Uterus (tissue), 2 donors: ENCODE results near the gene KLC1.
A peak's percentile ranks its signal among the peaks of the same experiment; 100 is the strongest.

ENCODE experiments used
- POLR2A ChIP-seq, 2 donors: fragments of 450-650 bp; IDR thresholded peaks; one replicate each; pipeline ENCODE4 v1.6.1; 2016; ENCODE audit warnings: antibody characterized with exemption in 2 of 2, mild to moderate bottlenecking in 1 of 2, moderate library complexity in 1 of 2
- TF ChIP-seq, protein P1 (sequence below), 4 experiments: fragments of 200-600 bp in 2 of 4; fragments of 450-650 bp in 2 of 4; sonication (generic) in 2 of 4; IDR thresholded peaks; one replicate each; pipeline ENCODE4 v1.5.1; 2016 to 2019; ENCODE audit warnings: antibody characterized with exemption in 4 of 4, mild to moderate bottlenecking in 2 of 4, moderate library complexity in 1 of 4

DNA sequence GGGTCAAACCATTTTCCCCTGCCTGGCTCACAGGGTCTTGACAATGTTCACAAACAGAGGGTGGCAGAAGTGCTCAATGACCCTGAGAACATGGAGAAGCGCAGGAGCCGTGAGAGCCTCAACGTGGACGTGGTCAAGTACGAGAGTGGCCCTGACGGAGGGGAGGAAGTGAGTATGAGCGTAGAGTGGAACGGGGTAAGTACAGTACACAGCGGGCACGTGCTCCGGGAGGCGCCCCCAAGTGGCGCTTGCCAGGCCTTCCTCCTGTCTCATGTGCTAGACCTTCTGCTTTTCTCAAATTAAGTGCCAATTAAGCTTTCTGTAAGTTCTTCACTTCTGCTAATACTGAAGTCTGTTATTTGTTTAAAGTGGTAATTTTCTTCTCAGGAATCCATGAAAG lies 50.3 kb downstream of the KLC1 start:
- TF ChIP-seq, protein P1, sequence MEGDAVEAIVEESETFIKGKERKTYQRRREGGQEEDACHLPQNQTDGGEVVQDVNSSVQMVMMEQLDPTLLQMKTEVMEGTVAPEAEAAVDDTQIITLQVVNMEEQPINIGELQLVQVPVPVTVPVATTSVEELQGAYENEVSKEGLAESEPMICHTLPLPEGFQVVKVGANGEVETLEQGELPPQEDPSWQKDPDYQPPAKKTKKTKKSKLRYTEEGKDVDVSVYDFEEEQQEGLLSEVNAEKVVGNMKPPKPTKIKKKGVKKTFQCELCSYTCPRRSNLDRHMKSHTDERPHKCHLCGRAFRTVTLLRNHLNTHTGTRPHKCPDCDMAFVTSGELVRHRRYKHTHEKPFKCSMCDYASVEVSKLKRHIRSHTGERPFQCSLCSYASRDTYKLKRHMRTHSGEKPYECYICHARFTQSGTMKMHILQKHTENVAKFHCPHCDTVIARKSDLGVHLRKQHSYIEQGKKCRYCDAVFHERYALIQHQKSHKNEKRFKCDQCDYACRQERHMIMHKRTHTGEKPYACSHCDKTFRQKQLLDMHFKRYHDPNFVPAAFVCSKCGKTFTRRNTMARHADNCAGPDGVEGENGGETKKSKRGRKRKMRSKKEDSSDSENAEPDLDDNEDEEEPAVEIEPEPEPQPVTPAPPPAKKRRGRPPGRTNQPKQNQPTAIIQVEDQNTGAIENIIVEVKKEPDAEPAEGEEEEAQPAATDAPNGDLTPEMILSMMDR (IDR thresholded peaks at IDR 0.05) = peak; percentile 13 to 26 (median 22)
- TF ChIP-seq POLR2A (IDR thresholded peaks at IDR 0.05) = no peak
